Endometrium (tissue), 2 donors: ENCODE results near the gene AQP12B.

Source experiments
- FAIRE-seq: peaks from 2 replicates; lab custom pipeline; 2012; peaks lifted over from hg19 to GRCh38; lab: Jason Lieb, UNC
- donor health status: control.
- donor health status: control.

AQP12B gene

DNA sequence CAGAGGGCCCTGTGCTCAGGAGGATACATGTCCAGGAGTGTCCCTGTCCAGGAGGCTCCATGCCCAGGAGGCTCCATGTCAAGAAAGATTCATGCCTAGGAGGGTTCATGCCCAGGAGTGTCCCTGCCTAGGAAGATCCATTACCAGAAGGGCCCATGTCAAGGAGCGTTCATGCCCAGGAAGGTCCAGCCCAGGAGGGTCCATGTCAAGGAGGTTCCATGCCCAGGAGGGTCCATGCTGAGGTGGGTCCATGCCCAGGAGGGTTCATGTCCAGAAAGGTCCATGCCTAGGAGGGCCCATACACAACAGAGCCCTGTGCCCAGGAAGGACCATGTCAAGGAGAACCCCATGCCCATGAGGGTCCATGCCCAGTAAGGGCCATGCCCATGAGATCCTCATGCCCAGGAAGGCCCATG is 50.4 kb downstream of the AQP12B start:
- no peak for FAIRE-seq

DNA sequence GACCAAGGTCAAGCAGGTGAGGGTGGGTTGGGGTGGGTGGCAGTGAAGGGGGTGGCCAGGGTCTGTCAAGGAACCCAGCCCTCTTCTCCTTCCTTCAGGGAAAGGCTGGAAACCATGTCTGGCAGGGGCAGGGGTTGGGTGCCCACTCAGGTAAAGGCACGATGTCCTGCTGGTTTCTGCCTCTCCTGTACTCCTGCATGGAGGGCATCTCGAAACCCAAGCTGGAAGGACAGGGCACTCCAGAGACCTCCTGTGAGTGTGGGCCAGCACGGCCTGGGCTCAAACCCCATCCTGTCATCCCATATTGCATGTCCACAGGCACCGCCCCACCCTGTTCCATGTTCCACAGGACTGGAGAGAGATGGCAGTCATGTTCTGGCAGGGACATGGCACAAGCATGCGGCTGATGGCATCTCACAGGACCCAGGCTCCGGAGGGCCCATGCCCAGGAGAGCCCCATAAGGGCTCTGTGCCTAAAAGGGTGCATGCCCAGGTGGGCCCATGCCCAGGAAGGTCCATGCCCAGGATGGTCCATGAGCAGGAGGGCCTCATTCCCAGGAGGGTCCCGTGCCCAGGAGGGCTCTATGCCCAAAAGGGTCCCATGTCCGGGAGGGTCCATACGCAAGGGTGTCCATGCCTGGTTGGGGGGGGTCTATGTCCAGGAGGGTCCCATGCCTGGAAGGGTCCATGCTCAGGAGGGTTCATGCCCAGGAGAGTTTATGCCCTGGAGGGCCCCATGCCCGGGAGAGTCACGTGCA is 51.0 kb downstream of the AQP12B start:
- no peak for FAIRE-seq

DNA sequence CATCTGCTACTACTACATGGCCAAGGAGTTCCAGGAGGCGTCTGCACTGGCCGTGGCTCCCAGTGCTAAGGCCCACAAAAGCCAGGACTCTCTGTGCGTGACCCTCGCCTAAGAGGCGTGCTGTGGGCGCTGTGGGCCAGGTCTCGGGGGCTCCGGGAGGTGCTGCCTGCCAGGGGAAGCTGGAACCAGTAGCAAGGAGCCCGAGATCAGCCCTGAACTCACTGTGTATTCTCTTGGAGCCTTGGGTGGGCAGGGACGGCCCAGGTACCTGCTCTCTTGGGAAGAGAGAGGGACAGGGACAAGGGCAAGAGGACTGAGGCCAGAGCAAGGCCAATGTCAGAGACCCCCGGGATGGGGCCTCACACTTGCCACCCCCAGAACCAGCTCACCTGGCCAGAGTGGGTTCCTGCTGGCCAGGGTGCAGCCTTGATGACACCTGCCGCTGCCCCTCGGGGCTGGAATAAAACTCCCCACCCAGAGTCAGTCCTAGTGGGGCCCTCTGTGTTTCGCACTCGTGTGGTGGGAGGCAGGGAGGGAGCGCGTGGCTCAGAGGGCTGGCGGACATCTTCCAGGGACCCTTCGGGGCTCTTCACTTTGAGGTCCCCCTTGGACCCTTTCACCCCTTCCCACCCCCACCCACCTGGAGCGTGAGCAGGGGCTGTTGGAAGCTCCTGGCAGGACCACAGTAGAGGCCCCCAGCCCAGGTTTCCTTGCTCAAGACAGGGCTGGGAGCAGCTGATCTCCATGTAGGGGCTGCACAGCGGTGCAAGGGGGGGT is 51.7 kb downstream of the AQP12B start:
- FAIRE-seq = no peak

DNA sequence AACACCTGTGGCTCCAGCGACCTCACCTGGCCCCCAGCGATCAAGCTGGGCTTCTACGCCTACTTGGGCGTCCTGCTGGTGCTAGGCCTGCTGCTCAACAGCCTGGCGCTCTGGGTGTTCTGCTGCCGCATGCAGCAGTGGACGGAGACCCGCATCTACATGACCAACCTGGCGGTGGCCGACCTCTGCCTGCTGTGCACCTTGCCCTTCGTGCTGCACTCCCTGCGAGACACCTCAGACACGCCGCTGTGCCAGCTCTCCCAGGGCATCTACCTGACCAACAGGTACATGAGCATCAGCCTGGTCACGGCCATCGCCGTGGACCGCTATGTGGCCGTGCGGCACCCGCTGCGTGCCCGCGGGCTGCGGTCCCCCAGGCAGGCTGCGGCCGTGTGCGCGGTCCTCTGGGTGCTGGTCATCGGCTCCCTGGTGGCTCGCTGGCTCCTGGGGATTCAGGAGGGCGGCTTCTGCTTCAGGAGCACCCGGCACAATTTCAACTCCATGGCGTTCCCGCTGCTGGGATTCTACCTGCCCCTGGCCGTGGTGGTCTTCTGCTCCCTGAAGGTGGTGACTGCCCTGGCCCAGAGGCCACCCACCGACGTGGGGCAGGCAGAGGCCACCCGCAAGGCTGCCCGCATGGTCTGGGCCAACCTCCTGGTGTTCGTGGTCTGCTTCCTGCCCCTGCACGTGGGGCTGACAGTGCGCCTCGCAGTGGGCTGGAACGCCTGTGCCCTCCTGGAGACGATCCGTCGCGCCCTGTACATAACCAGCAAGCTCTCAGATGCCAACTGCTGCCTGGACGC is 52.5 kb downstream of the AQP12B start:
- no peak for FAIRE-seq

DNA sequence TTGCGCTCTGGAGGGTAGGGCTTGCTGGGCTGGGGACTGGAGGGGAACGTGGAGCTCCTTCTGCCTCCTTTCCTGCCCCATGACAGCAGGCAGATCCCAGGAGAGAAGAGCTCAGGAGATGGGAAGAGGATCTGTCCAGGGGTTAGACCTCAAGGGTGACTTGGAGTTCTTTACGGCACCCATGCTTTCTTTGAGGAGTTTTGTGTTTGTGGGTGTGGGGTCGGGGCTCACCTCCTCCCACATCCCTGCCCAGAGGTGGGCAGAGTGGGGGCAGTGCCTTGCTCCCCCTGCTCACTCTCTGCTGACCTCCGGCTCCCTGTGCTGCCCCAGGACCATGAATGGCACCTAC is 53.1 kb downstream of the AQP12B start:
- no peak for FAIRE-seq

DNA sequence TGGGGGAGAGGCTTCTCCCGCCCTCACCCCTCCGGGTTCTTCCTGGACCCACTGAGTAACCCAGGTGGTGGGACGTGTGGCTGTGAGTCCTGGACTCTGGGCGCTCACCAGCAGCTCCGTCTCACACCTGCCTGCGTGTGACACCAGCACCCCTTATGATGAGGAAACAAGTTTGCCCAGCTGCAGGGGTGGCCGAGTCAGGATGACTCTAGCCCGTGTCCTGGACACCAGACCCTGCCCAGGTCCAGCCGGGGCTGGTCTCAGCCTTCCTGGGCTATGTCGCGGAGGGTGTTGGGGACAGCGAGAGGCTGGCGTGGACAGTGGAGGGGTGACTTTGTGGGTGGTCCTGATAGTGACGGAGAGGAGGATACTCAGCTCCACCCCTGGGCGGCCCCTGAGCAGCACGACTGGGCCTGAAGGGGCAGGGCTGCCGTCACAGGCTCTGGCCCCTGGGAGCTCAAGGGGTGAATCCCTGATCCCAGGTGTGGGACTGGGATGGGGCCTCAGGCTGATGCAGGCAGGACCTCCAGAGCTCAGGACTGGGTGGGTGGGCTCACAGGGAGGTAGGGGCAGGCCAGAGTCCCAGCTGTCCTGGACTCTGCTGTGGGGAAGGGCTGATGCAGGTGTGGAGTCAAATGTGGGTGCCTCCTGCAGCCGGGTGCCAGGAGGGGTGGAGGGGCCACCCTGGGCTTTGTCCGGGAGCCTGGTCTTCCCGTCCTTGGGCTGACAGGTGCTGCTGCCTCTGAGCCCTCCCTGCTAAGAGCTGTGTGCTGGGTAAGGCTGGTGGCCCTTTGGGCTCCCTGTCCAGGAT is 53.7 kb downstream of the AQP12B start:
- no peak for FAIRE-seq

DNA sequence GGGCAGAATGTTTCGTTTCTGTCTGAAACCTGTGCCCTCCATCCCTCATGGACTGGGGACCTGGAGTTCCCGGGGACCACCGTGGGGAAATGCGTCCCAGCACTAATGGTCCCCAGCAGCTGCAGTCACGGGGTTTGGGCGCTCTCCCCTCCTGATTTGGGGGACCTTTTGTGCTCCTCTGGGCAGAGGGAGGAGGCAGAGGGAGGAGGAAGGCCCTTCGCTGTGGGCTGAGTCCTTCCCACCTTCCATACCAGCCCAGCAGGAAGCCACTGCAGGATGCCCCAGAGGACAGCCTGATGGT is 54.2 kb downstream of the AQP12B start:
- no peak for FAIRE-seq

DNA sequence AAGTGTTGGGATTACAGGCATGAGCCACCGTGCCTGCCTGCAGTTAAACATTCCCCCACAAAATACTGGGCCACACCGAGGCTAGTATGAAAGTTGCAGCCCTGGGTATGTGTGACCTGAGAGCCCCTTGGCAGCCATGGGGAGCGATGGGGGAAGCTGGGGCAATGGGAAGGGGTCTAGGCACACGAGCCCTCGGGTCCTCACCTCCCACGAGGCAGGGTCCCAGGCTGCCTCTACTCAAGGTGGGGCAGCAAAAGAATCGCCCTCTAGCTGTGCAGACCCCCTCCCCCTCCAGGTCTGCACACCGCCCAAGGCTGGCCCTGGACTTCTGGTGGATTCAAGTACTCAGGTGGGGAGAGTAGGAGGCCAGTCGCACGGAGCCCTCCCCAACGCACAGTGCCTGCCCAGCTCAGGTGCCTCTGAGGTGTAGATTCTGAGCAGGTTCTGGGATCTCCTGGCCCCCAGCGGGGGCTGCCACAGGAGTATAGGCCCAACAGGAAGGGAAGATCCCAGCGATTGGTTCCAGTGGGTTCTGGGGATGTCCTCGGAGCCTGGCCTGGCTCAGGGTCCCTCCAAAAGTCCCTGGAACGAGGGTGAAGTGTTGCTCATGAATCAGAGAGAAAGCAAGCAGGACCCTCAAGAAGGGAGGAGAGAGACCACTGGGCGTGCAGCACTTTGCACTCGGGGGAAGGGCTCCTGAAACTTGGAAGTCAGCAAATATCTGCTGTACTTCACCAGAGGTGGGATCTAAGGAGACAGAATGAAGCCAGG is 54.8 kb downstream of the AQP12B start:
- no peak for FAIRE-seq

DNA sequence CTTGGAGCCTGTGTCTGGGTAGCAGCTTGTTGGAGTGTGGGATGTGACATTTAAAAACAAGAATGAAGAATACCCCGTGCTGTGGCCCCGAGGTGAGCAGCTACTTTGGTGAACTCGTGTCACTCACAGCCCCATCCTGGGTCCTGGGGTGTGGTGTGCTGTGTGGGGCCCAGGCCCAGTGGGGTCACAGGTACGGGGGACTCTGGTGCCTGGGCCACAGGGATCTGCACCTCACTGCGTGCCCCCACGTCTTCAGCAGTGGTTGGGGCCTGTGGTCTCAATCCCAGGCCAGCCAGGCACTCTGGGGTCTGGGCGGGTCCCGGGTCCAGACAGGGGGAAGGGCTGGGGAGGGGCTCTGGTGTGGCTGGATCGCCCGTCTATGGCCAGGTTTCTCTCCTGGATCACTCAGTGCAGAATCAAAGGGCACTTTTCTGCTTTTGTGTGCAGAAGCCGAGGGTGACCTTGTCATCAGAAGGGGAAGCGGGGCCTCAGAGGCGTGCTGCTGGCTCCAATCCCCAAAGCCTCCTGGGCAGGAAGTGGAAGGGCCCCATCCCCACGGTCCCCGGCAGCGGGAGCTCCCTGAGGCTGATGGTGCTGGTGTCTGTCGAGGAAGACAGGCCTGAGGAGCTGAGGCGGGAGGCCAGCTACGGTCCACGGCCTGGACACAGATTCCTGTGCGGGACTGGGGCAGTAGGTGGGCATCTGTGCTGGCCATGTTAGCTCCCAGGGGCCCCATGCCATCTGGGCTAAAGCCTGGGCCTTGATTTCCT is 56.0 kb downstream of the AQP12B start:
- FAIRE-seq = no peak
